ENCODE results near the gene ATXN7. TPM values are rescaled to one million over a fixed set of nuclear protein-coding genes. Genes with fewer than 3 reads are reported as not detected.

The ATXN7 gene
- total RNA-seq, 2 experiments from 2014 or later = 21.0 to 23.2 TPM

- CTCF ChIA-PET = interaction anchor here (1.6 kb wide), 1 partner anchor 16 kb away, joined by 4 read pairs; the partner anchor contains the start of gene SCAANT1
- POLR2A ChIA-PET = interaction anchor here (0.7 to 1.3 kb wide), 2 partner anchors 15 to 28 kb away, joined by 3 to 10 read pairs; partner anchors contain the start of gene SCAANT1
Observed at GRCh38 chr3:63896332-63897030, 32.8 kb downstream of the ATXN7 start.

- POLR2A ChIA-PET = no interaction called here
- CTCF ChIA-PET = no interaction called here
Observed at GRCh38 chr3:63900010-63900409, 36.3 kb downstream of the ATXN7 start.

GRCh38 chr3:63900459-63900858 lies 36.8 kb downstream of the ATXN7 start:
- ChIA-PET CTCF (no interaction called here), POLR2A (no interaction called here)

GRCh38 chr3:63905731-63906620 lies 42.3 kb downstream of the ATXN7 start:
- ChIA-PET CTCF (no interaction called here), POLR2A (no interaction called here)

- CTCF ChIA-PET = no interaction called here
- POLR2A ChIA-PET = no interaction called here
Observed at GRCh38 chr3:63908081-63908736, 44.5 kb downstream of the ATXN7 start.

GRCh38 chr3:63908776-63909175 lies 45.1 kb downstream of the ATXN7 start:
- POLR2A ChIA-PET = no interaction called here

GRCh38 chr3:63909431-63909830 lies 45.8 kb downstream of the ATXN7 start:
- POLR2A ChIA-PET = no interaction called here
- CTCF ChIA-PET = interaction anchor here (1.7 kb wide), 1 partner anchor 46 kb away, joined by 4 read pairs; the partner anchor contains the start of genes ATXN7 and THOC7

More at GRCh38 chr3:63908776-63909175, 45.1 kb downstream of the ATXN7 start:
- CTCF ChIA-PET = no interaction called here

- CTCF ChIA-PET = interaction anchor here (1.7 kb wide), 1 partner anchor 46 kb away, joined by 4 read pairs; the partner anchor contains the start of genes ATXN7 and THOC7
Observed at GRCh38 chr3:63910001-63910400, 46.3 kb downstream of the ATXN7 start.

GRCh38 chr3:63910891-63911290 lies 47.2 kb downstream of the ATXN7 start:
- POLR2A ChIA-PET = interaction anchor here (1.6 to 1.8 kb wide), 2 partner anchors 15 to 48 kb away, joined by 4 to 10 read pairs; partner anchors contain the start of genes ATXN7 and THOC7

More at GRCh38 chr3:63910001-63910400, 46.3 kb downstream of the ATXN7 start:
- POLR2A ChIA-PET = no interaction called here

GRCh38 chr3:63911509-63911872 lies 47.8 kb downstream of the ATXN7 start:
- ChIA-PET POLR2A (interaction anchor here (0.6 to 1.8 kb wide), 4 partner anchors 16 to 67 kb away, joined by 3 to 10 read pairs (median 4); partner anchors contain the start of genes ATXN7 and THOC7), CTCF (interaction anchor here (1.1 kb wide), 1 partner anchor 72 kb away, joined by 3 read pairs; no protein-coding TSS in a partner anchor)

More at GRCh38 chr3:63910891-63911290, 47.2 kb downstream of the ATXN7 start:
- CTCF ChIA-PET = interaction anchor here (1.7 kb wide), 1 partner anchor 47 kb away, joined by 4 read pairs; the partner anchor contains the start of genes ATXN7 and THOC7

GRCh38 chr3:63911873-63912767 lies 48.5 kb downstream of the ATXN7 start, which contains the start of gene SCAANT1:
Gene SCAANT1, minus strand, starts transcription at chr3:63912383.
- CTCF ChIA-PET = interaction anchor here (0.9 to 1.1 kb wide), 2 partner anchors 16 to 72 kb away, joined by 3 to 4 read pairs; no protein-coding TSS in a partner anchor
- POLR2A ChIA-PET = interaction anchor here (0.6 to 1.8 kb wide), 4 partner anchors 16 to 66 kb away, joined by 3 to 10 read pairs (median 4); partner anchors contain the start of genes ATXN7 and THOC7

- CTCF ChIA-PET = interaction anchor here (0.8 to 0.9 kb wide), 2 partner anchors 17 to 111 kb away, joined by 3 to 4 read pairs; partner anchors contain the start of gene PSMD6
Observed at GRCh38 chr3:63912768-63913588, 49.3 kb downstream of the ATXN7 start.

GRCh38 chr3:63914312-63914711 lies 50.6 kb downstream of the ATXN7 start:
- ChIA-PET POLR2A (no interaction called here), CTCF (interaction anchor here (0.8 to 1.5 kb wide), 3 partner anchors 29 to 64 kb away, joined by 4 to 6 read pairs (median 4); no protein-coding TSS in a partner anchor)

More at GRCh38 chr3:63912768-63913588, 49.3 kb downstream of the ATXN7 start:
- POLR2A ChIA-PET = interaction anchor here (1.2 to 1.8 kb wide), 2 partner anchors 17 to 38 kb away, joined by 4 to 10 read pairs; no protein-coding TSS in a partner anchor

- ChIA-PET POLR2A (no interaction called here), CTCF (no interaction called here)
Observed at GRCh38 chr3:63918321-63918720, 54.7 kb downstream of the ATXN7 start.

- POLR2A ChIA-PET = no interaction called here
- CTCF ChIA-PET = no interaction called here
Observed at GRCh38 chr3:63920001-63920400, 56.3 kb downstream of the ATXN7 start.

- ChIA-PET CTCF (no interaction called here), POLR2A (no interaction called here)
Observed at GRCh38 chr3:63921741-63922482, 58.2 kb downstream of the ATXN7 start.

Data from activated CD8-positive, alpha-beta memory T cell treated with anti-CD3 and anti-CD28 coated beads for 36 hours (primary cell).